Esophagus muscularis mucosa (tissue), 3 donors: Measurements from ENCODE around the gene TBC1D5.

ENCODE experiments used
- POLR2AphosphoS5 ChIP-seq, 2 donors: sonication (generic); formaldehyde crosslinking; IDR thresholded peaks; one replicate each; pipeline ENCODE4 v1.6.1; 2017; ENCODE audit warnings: antibody characterized with exemption in 2 of 2
- TF ChIP-seq, protein P1 (sequence below), 3 experiments: fragments of 200-600 bp in 2 of 3; fragments of 450-650 bp in 1 of 3; sonication (generic) in 2 of 3; IDR thresholded peaks; one replicate each; pipeline ENCODE4 v1.5.1; 2017 to 2019; ENCODE audit warnings: antibody characterized with exemption in 3 of 3, mild to moderate bottlenecking in 2 of 3, moderate library complexity in 1 of 3

DNA sequence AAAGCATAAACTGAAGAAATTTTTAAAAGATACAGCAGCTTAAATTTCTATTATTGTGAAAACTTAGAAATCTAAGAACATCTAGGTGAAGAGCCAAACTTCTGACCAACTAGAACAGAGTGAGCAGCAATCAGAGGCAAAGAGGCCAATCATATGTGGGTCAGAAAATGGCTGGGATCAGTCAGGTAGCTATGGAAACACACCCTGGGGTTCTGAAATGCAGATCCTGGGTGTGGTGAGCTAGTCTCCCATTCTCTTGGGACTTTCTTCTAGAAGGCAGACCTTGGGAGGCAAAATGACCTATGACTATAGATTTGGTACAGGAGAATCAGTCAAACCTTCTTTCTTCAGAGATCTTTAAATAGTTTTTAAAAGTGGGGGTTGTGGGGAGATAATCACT, 385.8 kb downstream of the TBC1D5 start:
- TF ChIP-seq, protein P1, sequence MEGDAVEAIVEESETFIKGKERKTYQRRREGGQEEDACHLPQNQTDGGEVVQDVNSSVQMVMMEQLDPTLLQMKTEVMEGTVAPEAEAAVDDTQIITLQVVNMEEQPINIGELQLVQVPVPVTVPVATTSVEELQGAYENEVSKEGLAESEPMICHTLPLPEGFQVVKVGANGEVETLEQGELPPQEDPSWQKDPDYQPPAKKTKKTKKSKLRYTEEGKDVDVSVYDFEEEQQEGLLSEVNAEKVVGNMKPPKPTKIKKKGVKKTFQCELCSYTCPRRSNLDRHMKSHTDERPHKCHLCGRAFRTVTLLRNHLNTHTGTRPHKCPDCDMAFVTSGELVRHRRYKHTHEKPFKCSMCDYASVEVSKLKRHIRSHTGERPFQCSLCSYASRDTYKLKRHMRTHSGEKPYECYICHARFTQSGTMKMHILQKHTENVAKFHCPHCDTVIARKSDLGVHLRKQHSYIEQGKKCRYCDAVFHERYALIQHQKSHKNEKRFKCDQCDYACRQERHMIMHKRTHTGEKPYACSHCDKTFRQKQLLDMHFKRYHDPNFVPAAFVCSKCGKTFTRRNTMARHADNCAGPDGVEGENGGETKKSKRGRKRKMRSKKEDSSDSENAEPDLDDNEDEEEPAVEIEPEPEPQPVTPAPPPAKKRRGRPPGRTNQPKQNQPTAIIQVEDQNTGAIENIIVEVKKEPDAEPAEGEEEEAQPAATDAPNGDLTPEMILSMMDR (IDR thresholded peaks at IDR 0.05), result no peak
- no peak for TF ChIP-seq POLR2AphosphoS5 (IDR thresholded peaks at IDR 0.05)
